Measurements from ENCODE around the gene STK35. TPM values are rescaled to one million over a fixed set of nuclear protein-coding genes. Genes with fewer than 3 reads are reported as not detected.
A peak's percentile ranks its signal among the peaks of the same experiment; 100 is the strongest.

STK35 gene
- total and polyA plus RNA-seq, 2 of the 8 experiments (the other 6 are each of a cell fraction or from before 2014, with no cell fraction given), result 24.9 to 45.0 TPM

DNA sequence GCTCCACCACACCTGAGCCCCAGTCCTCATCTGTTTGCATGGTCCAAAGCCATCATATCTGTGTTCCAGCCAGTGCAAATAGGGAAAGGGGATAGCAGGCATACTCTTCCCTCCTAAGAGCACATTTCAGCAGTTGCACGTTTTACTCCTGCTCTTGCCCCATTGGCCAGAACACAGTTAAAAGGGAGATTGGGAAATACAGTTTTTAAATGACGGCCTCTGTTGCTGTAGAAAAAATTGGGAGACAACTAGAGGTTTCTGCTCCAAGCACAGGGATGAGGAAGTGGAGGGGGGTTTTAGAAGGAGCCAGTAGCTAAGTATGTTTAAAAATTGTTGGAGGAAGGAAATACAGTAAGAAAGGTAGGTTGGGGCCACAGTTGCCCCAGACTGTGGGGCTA lies 14.6 kb upstream of the STK35 start:
- Histone ChIP-seq H4K8ac (ENCODE audit: extremely low read depth, insufficient read depth, low read length) (no peak overlapping the region), H3K36me3 (ENCODE audit: control insufficient read depth in 2 of 4, insufficient read depth in 4 of 4, low read length in 3 of 4) (no peaks in the 10 kb centered on the region), H3K23ac (ENCODE audit: insufficient read length) (no peak overlapping the region), H3K79me2 (ENCODE audit: control insufficient read depth in 1 of 2, insufficient read depth in 2 of 2, low read length in 2 of 2) (no peaks in the 10 kb centered on the region), H2AK5ac (ENCODE audit: low read depth, low read length) (no peak overlapping the region), H3K4me3 (ENCODE audit: extremely low read depth in 1 of 4, insufficient read depth in 2 of 4, low read depth in 3 of 4, low read length in 4 of 4) (no peak overlapping the region), H3K23me2 (ENCODE audit: low read depth, low read length) (no peaks in the 10 kb centered on the region), H2BK15ac (ENCODE audit: low read length) (no peak overlapping the region; the same call in 1 of the 2 replicates), H2BK5ac (ENCODE audit: low read depth, low read length) (no peak overlapping the region), H3K27ac (ENCODE audit: low read depth, low read length) (no peak overlapping the region), H3K27me3 (replicated peaks in 1 of 4; ENCODE audit: control insufficient read depth in 3 of 4, extremely low read depth in 1 of 4, insufficient read depth in 3 of 4, low read length in 3 of 4) (no peaks in the 10 kb centered on the region), H3K14ac (ENCODE audit: insufficient read length) (peak overlapping the region; percentile 72), H4K20me1 (replicated peaks in 1 of 2; ENCODE audit: control insufficient read depth in 1 of 2, insufficient read depth in 2 of 2, low read length in 2 of 2) (no peaks in the 10 kb centered on the region), H3K4me1 (replicated peaks in 1 of 4; ENCODE audit: control insufficient read depth in 3 of 4, insufficient read depth in 4 of 4, low read length in 3 of 4) (peaks cover 0 to 12% (median 10%) of the 10 kb centered on the region in 4 experiments; a peak in 5 of 7 replicates), H3K18ac (ENCODE audit: extremely low read depth, low read length) (no peak overlapping the region), H4K5ac (ENCODE audit: insufficient read length, low read depth, low read length) (no peak overlapping the region), H3K79me1 (ENCODE audit: low read depth, low read length) (no peaks in the 10 kb centered on the region), H2AFZ (ENCODE audit: low read length) (no peak overlapping the region), H3K9me3 (ENCODE audit: insufficient read depth in 2 of 2, low read depth in 1 of 2, low read length in 1 of 2) (no peaks in the 10 kb centered on the region), H2BK12ac (ENCODE audit: low read depth, low read length) (no peak overlapping the region), H2BK120ac (replicated peaks; ENCODE audit: low read depth, low read length) (no peak overlapping the region), H3K4ac (replicated peaks; ENCODE audit: insufficient read length, low read depth, low read length) (no peak overlapping the region), H3K9ac (replicated peaks in 1 of 4; ENCODE audit: extremely low read depth in 1 of 4, low read depth in 3 of 4, low read length in 3 of 4) (no peak overlapping the region), H3K56ac (replicated peaks; ENCODE audit: insufficient read length, low read depth, low read length) (no peak overlapping the region), H3K4me2 (ENCODE audit: insufficient read depth in 1 of 2, low read depth in 2 of 2, low read length in 2 of 2) (no peak overlapping the region), H4K91ac (replicated peaks; ENCODE audit: insufficient read length, low read length) (no peak overlapping the region), H2BK20ac (ENCODE audit: low read length) (no peak overlapping the region)
- WGBS, 2 experiments (ENCODE audit: extremely low coverage in 1 of 2, insufficient coverage in 1 of 2, insufficient read length in 1 of 2, insufficient replicate concordance in 2 of 2, low coverage in 1 of 2, low lambda C conversion rate in 2 of 2, missing lambda C conversion rate in 1 of 2), result 73% methylated on average over 2 of the region's 2 CpGs; no CpG with 5 or more reads in 1 of the 2 experiments
- POLR2A ChIA-PET (ENCODE audit: partially characterized antibody), result interaction anchor here (1.2 kb wide), 1 partner anchor 15 kb away, joined by 3 read pairs; the partner anchor contains the start of gene STK35
- CTCF ChIA-PET (ENCODE audit: partially characterized antibody), result interaction anchor here (0.9 to 2.3 kb wide), 4 partner anchors 79 to 88 kb away, joined by 3 to 7 read pairs (median 4); no protein-coding TSS in a partner anchor
- DNase-seq (ENCODE audit: low read depth in 1 of 2, low spot score in 2 of 2) (no peak), FAIRE-seq (no peak)
- no peak for TF ChIP-seq GTF2F1 (IDR thresholded peaks at IDR 0.05; ENCODE audit: borderline replicate concordance, low read depth, low read length)
- no peak for TF ChIP-seq SIN3A (conservative IDR thresholded peaks at IDR 0.05 in 1 of 2, IDR thresholded peaks at IDR 0.05 in 1 of 2; ENCODE audit: low read depth in 1 of 2, low read length in 2 of 2)
- TF ChIP-seq FOSL1 (IDR thresholded peaks at IDR 0.05; ENCODE audit: insufficient read depth, low read depth, low read length), result no peak
- TF ChIP-seq, protein P1, sequence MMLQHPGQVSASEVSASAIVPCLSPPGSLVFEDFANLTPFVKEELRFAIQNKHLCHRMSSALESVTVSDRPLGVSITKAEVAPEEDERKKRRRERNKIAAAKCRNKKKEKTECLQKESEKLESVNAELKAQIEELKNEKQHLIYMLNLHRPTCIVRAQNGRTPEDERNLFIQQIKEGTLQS (IDR thresholded peaks at IDR 0.05; ENCODE audit: insufficient read depth, low read depth, low read length), result no peak
- no peak for TF ChIP-seq BRCA1 (IDR thresholded peaks at IDR 0.05; ENCODE audit: low read depth, low read length)
- no peak for TF ChIP-seq RAD21 (IDR thresholded peaks at IDR 0.05 in 1 of 2, conservative IDR thresholded peaks at IDR 0.05 in 1 of 2; ENCODE audit: low read depth in 2 of 2, low read length in 2 of 2)
- no peak for TF ChIP-seq SIRT6 (IDR thresholded peaks at IDR 0.05; ENCODE audit: low read length)
- TF ChIP-seq POLR2A (IDR thresholded peaks at IDR 0.05; ENCODE audit: control extremely low read depth in 1 of 2, low read depth in 2 of 2, low read length in 2 of 2), result no peak
- TF ChIP-seq SP4 (IDR thresholded peaks at IDR 0.05; ENCODE audit: low read length), result no peak
- no peak for TF ChIP-seq CEBPB (IDR thresholded peaks at IDR 0.05; ENCODE audit: low read depth, low read length)
- TF ChIP-seq TCF12 (IDR thresholded peaks at IDR 0.05; ENCODE audit: low read depth, low read length), result no peak
- no peak for TF ChIP-seq TAF7 (optimal IDR thresholded peaks at IDR 0.05; ENCODE audit: borderline replicate concordance, low read depth, low read length)
- TF ChIP-seq SAP30 (IDR thresholded peaks at IDR 0.05; ENCODE audit: insufficient read depth, insufficient replicate concordance, low read length), result no peak
- TF ChIP-seq EZH2 (IDR thresholded peaks at IDR 0.05; ENCODE audit: low read depth, low read length, severe bottlenecking), result no peak
